ENCODE results near the gene PTPRT. TPM values are rescaled to one million over a fixed set of nuclear protein-coding genes. Genes with fewer than 3 reads are reported as not detected.

Gene PTPRT
- total RNA-seq, 1 donor from 2014 or later = not detected

- DNase-seq (ENCODE audit: low read depth) = no peak
Observed at GRCh38 chr20:42740226-42740870, 449.4 kb downstream of the PTPRT start.

DNA sequence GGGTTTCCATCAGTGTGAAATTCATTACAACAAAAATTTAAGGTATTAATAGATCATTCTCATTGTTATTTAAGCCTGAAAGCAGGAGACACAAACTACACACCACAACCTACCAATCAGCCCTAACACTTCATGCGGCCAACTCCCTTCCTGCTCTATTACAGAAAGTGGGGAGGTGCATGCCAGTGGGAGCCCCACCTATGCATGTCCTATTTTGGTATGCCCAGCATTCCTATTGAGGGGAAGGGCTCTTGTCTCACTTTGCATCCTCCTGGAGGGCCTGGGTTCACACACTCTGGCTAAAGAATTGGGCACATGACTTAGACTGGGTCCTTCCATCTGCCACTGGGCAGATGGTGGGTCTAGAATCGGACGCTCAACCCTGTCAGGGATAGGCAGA is 450.0 kb downstream of the PTPRT start:
- DNase-seq (ENCODE audit: low read depth) = no peak

- no peak for DNase-seq (ENCODE audit: low read depth)
Observed at GRCh38 chr20:42735539-42735938, 454.2 kb downstream of the PTPRT start.

DNA sequence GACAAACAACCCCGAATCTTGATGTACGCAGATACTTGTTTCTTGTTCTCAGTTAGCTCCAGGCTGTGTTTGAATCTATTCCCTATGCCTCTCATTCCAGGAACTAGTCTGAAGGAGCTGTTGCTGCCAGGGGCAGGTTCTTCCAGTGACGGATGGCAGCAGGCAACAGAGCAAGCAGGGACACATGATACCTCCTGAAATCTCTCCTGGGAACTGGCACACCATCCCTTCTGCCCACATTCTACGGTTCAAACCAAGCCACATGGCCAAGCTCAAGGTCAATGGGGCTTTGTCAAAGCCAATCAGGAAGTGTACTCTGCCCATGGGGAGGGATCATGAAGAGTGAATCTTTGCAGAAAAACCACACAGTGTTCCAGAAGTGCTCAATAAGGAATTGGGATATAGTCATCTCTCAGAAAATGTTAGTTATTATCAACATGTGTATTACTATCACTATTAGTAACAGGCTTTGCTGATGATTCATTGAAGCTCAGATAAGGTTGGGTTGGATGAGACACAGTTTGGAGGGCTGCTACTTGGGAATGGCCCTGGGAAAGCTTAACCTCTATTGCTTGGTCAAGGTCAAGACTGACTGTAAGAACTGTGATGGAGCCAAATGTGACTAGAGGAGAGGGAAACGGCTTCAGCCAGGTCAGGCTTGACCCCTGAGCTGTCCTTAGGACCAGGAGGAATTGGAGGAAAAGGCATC is 454.9 kb downstream of the PTPRT start:
- DNase-seq (ENCODE audit: low read depth) = no peak

DNA sequence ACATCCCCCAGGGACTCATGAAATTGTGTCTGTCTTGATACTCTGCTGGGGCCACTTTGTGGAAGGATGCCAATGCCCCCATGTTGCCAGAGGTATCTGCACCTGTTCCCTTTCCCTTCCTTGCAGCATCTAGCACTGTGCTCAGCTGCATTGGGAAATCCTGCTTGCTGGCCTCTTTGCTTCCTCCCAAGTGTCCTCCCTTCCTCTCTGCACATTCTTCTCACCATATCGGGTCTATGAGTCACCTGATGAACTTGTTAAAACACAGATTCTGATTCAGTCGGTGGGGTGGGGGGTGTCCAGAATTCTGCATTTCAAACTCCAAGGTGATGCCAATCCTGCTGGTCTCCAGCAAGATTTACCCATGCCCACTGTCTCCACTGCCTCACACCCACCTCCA is 467.8 kb downstream of the PTPRT start:
- no peak for DNase-seq (ENCODE audit: low read depth)

GRCh38 chr20:42714298-42715141 is 475.2 kb downstream of the PTPRT start:
- DNase-seq (ENCODE audit: low read depth) = no peak

- DNase-seq (ENCODE audit: low read depth) = no peak
Observed at GRCh38 chr20:42708266-42708665, 481.4 kb downstream of the PTPRT start.

GRCh38 chr20:42706759-42707158 is 482.9 kb downstream of the PTPRT start:
- DNase-seq (ENCODE audit: low read depth) = no peak

DNA sequence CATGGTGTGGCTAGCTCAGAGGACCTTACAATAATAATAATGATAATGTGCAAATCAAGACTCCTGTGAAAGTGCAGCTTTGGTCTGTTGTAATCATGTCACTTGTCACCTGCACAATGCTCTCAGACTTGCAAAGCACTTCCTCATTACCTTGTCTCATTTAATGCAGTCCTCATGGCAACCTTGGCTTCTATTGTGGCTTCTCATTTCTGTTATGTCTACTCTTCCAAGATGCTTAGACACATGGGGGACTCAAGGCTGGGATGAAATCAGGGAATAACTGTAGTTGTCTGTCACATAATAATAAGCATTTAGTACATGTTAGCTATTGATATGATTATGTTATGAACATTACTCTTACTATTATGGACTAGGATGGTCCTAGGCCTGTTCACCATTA is 484.2 kb downstream of the PTPRT start:
- DNase-seq (ENCODE audit: low read depth) = no peak

- DNase-seq (ENCODE audit: low read depth) = no peak
Observed at GRCh38 chr20:42703744-42704143, 486.0 kb downstream of the PTPRT start.

DNA sequence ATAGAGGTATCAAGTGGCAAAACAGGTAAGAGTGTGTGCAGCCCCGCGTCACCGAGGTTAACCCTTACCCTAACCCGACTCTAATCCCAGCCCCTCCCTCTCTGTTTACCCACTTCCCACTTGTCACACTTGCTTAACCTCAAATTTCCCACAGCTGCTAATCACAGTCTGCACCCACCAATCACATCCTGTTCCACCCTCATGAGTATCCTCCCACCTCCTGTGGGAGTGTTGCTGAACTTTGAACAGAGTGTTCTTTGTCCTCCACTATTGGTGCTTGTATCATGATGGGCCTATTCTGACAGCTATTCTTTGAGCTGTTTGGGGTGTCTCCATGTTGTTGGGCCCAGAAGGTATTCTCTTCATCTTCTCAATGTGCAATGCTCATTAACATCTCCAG is 487.8 kb downstream of the PTPRT start:
- DNase-seq (ENCODE audit: low read depth) = no peak

DNA sequence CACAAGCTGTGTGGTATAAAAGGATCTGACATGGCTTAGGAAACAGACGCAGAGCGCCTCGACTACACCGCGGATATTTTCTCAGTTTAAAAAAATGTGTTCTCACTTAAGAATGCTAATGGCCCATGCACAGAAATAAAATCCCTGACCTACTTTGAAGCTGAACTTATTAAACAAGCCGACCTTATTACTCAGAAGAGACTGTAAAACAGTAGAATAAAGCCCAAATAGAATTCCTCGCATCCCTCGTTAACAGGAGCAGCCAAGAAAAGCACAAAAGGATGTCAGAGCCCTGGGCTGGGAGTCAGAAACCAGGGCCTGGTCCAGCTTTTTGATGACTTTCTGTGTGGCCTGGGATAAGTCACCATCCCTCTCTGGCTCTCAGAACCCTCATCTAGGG is 489.3 kb downstream of the PTPRT start:
- no peak for DNase-seq (ENCODE audit: low read depth)

- no peak for DNase-seq (ENCODE audit: low read depth)
Observed at GRCh38 chr20:42697962-42698361, 491.7 kb downstream of the PTPRT start.

DNA sequence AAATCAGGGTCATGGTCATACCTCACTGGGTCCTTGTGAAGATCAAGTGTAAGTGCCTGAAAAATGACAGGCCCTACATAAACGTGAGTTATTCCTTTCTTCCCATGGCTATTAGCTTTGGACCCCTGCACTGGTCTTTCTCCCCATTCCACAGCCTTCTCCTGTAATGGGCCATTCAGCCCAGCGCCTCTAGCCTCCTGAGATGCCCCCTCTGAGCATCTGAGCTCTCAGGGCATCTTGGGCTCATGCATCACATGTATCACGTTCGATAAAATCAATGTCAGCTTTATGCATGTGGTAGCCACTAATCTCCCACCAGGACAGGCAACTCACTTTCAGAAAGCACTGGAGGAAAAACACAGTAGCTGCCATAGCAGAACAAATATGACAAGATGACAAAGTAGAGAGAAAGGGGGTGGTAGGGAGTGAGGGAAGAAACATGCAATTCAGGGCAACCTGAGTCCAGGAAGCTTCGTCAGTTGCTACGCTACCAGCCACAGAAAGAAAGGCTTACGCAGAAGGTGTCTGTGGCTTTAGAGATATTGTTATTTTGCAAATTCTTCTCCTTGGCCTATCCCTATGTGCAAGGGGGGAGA is 498.8 kb downstream of the PTPRT start:
- no peak for DNase-seq (ENCODE audit: low read depth)

DNA sequence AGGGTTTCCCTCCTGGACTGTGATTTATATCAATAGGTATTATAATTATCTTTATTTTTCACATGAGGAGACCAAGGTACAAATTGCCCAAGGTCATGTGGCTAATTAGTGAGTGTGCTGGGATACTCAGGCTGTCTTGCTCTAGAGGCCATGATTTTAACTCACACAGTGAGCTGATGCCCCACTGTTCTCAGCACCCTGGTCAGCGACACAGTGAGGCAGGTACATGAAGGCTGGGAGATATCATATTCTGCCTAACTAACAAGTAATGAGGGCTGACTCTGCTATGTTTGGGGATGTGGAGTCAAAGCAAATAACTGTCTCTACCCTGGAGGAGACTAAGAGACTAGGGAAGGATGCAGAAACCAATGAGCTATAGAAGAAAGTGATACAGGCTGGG is 501.1 kb downstream of the PTPRT start:
- DNase-seq (ENCODE audit: low read depth) = no peak

DNA sequence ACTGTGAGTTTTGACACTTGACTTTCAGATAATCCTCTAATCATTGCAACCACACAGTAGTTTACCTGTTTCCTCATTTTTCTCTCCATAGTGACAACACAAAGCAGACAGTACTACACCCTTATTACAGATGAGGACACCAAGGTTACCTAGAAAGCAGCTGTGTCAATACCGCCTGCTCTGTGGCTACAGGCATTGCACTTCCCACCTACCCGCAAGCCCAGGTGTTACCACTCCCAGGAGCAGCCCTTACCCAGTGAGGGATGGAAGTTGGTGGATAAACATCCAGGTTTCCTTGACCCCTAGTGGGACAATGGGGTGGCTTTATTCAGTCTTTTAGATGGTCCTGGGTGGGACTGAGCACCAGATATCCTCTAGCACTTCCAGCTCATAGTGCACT is 503.6 kb downstream of the PTPRT start:
- DNase-seq (ENCODE audit: low read depth) = no peak

DNA sequence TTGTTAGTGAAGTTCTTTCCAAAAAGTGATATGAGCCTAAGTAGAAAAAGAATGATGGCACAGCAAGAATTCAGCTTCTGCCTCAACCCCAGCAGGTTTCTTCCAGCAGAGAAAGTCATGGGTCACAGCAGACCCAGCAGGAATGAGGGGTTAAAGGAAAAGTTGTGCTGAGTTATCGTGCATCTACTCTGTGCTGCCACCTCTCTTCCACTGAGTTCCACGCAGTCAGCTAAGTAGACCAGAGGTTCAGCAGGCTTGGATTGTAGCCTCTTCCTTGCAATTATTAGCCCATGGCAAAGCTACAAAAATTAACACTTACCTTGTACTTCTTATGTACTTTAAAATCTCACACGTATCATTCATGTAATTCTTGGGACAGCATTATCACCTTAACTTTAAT is 510.8 kb downstream of the PTPRT start:
- no peak for DNase-seq (ENCODE audit: low read depth)

- no peak for DNase-seq (ENCODE audit: low read depth)
Observed at GRCh38 chr20:42656130-42656529, 533.6 kb downstream of the PTPRT start.

DNA sequence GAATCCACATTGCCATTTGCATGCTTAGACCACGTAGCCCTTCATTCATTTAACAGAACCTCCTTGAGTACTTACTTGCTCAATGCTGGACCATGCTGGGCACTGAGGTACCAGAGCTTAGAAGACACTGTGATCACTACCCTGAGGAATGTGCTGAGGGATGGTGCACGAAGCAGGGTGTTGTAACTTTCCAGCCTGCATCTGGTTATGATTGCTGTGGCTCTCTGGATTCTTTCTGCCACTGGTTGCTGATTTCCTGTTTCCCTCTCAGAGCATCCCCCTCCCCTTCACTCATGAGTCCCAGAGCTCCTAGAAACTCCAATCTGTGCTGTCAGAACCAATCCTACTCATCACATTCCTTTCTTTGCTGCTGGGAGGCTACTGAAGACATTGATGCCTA is 537.4 kb downstream of the PTPRT start:
- no peak for DNase-seq (ENCODE audit: low read depth)

GRCh38 chr20:42650191-42650746 is 539.4 kb downstream of the PTPRT start:
- DNase-seq (ENCODE audit: low read depth) = no peak

GRCh38 chr20:42649748-42650147 is 540.0 kb downstream of the PTPRT start:
- no peak for DNase-seq (ENCODE audit: low read depth)

- no peak for DNase-seq (ENCODE audit: low read depth)
Observed at GRCh38 chr20:42646250-42646649, 543.5 kb downstream of the PTPRT start.
